Mesothelial cell of epicardium (in vitro differentiated cells): ENCODE data around the gene ETHE1. TPM values are rescaled to one million over a fixed set of nuclear protein-coding genes. Genes with fewer than 3 reads are reported as not detected.
A peak's percentile ranks its signal among the peaks of the same experiment; 100 is the strongest.

Experiments used
- DNase-seq, 2 experiments: peaks; one replicate each; pipeline ENCODE4 v3.0.0; 2021; ENCODE audit warnings: low spot score in 2 of 2; ENCODE audit not compliant: unreplicated experiment in 2 of 2
- H3K27ac Mint-ChIP-seq: 2 replicates; pipeline ENCODE4 v1.8.0; 2021; ENCODE audit warnings: mixed read lengths
- H3K27me3 Mint-ChIP-seq: 2 replicates; pipeline ENCODE4 v1.8.0; 2021; ENCODE audit warnings: low read depth, mixed read lengths
- H3K36me3 Mint-ChIP-seq: 2 replicates; pipeline ENCODE4 v1.8.0; 2021; ENCODE audit warnings: mixed read lengths
- H3K4me1 Mint-ChIP-seq: 2 replicates; pipeline ENCODE4 v1.8.0; 2021; ENCODE audit warnings: mixed read lengths
- H3K4me3 Mint-ChIP-seq: 2 replicates; pipeline ENCODE4 v1.8.0; 2021; ENCODE audit warnings: mild to moderate bottlenecking, moderate library complexity, mixed read lengths
- H3K9me3 Mint-ChIP-seq: 2 replicates; pipeline ENCODE4 v1.8.0; 2021; ENCODE audit warnings: mixed read lengths
- total RNA-seq: library from RNA; stranded (reverse); gene quantifications from 3 replicates; pipeline ENCODE4 v1.2.1, GENCODE V29; 2021
- TF ChIP-seq, protein P1 (sequence below): fragments of 200-600 bp; sonication (generic); IDR thresholded peaks from one replicate; pipeline ENCODE4 v1.5.0; 2021; ENCODE audit warnings: antibody characterized with exemption; ENCODE audit not compliant: unreplicated experiment

The ETHE1 gene
- total RNA-seq, 1 donor from 2014 or later = 27.9 TPM

DNA sequence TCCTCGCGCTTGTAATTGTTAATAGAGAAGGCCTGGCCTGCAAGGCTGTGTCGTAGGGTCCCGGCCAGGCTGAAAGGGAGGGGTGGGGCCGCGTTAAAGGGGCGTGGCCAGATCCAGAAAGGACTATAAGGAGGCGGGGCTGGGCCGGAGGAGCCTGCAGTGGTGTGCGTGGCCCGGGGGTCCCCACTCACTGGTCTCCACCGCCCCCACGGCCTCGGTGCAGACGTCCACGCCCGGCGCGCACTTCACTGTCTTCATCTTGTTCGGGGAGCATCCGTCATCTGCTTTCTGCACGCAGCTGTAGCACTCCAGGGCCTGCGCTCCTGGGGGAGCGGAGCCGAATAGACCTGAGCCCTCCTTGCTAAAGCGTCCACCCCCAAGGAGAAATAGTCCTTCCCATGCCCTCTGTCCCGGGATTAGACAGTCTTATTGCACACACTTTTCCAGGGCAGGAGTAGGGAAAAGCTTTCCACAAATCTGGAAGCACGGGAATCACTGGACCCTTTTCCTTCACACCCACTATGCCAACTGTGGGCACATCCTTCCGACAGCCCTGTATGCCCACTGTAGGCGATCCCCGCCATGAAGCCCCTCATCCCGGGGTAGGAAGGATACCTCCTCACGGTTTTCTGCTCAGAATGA, 62.7 kb downstream of the ETHE1 start:
- peak overlapping the region; percentile 92 for H3K4me3 Mint-ChIP-seq
- no peaks in the 10 kb centered on the region for H3K9me3 Mint-ChIP-seq
- H3K27me3 Mint-ChIP-seq = peaks cover 33% of the 10 kb centered on the region
- peak overlapping the region; percentile 95 for H3K27ac Mint-ChIP-seq
- peak; percentile 42 to 73 for DNase-seq
- H3K36me3 Mint-ChIP-seq = peaks cover 6% of the 10 kb centered on the region
- TF ChIP-seq, protein P1, sequence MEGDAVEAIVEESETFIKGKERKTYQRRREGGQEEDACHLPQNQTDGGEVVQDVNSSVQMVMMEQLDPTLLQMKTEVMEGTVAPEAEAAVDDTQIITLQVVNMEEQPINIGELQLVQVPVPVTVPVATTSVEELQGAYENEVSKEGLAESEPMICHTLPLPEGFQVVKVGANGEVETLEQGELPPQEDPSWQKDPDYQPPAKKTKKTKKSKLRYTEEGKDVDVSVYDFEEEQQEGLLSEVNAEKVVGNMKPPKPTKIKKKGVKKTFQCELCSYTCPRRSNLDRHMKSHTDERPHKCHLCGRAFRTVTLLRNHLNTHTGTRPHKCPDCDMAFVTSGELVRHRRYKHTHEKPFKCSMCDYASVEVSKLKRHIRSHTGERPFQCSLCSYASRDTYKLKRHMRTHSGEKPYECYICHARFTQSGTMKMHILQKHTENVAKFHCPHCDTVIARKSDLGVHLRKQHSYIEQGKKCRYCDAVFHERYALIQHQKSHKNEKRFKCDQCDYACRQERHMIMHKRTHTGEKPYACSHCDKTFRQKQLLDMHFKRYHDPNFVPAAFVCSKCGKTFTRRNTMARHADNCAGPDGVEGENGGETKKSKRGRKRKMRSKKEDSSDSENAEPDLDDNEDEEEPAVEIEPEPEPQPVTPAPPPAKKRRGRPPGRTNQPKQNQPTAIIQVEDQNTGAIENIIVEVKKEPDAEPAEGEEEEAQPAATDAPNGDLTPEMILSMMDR = no peak
- H3K4me1 Mint-ChIP-seq = peaks cover 5% of the 10 kb centered on the region

DNA sequence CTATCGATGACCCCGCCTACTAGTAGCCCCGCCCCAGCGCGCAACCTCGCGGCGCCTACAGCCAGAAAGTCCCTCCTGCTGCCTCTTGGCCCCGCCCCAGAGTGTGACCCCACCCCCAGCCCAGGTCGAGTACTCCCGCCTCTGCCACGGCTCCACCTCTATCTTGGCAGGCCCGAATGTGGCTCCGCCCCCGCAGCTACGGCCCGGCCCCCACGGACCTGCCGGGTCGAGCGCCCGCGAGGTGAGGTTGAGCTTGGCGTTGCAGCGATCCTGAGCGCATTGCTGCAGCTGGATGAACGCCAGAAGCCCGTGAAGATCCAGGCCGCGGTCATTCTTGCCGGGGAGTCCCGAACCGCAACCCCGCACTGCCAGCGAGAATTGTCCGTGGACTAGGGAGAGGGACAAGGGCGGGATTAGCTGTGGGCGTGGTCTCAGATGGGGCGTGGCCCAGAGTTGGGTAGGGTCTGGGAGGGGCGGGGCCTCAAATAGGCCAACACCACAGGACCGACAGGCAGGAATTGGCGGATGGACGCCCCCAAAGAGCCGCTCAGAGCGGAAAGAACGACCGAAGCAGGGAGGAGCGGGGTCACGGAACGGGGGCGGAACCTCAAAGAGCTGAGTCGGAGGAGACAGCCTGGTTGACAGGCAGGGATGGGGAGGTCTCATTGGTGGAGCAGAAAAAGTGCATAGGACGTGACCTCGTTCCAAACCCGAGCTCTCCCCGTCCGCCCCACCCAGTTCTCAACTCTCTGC, 63.4 kb downstream of the ETHE1 start:
- Mint-ChIP-seq H3K4me3 (peak overlapping the region; percentile 92), H3K36me3 (peaks cover 6% of the 10 kb centered on the region), H3K27me3 (peaks cover 33% of the 10 kb centered on the region), H3K27ac (peak overlapping the region; percentile 95), H3K9me3 (no peaks in the 10 kb centered on the region), H3K4me1 (peaks cover 5% of the 10 kb centered on the region)
- TF ChIP-seq, protein P1 = no peak
- DNase-seq = peak; percentile 90 to 94

DNA sequence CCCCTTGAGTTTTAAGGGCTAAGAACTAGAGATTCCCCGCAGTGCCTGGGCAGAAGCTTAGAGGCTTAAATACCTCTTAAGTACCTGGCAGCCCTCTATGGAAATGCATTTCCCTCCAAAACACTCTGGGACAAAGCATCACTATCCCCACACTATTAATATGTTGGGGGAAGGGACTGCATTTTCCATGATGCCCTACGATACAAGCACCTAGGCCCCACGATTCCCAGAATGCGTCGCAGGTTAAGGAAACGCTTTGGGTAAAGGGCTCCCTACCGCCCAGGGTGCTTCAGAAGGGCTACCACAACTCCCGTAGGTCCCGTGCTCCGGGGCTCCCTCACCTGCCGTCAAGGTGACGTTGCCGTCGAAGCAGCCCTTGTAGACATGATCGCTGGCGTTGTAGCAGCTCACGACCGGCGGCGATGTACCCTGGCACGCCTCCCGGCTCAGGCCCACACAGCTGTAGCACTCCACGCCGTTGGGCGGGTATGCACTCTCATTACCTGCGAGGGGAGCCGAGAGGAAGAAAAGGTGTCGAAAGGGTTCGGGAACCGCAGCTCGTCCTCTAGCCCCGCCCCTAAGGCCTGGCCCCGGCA, 64.1 kb downstream of the ETHE1 start:
- Mint-ChIP-seq H3K27ac (peak overlapping the region; percentile 95), H3K36me3 (peaks cover 6% of the 10 kb centered on the region), H3K9me3 (no peaks in the 10 kb centered on the region), H3K27me3 (peaks cover 33% of the 10 kb centered on the region), H3K4me3 (peak overlapping the region; percentile 92), H3K4me1 (peaks cover 5% of the 10 kb centered on the region)
- DNase-seq = no peak
- TF ChIP-seq, protein P1 = no peak

DNA sequence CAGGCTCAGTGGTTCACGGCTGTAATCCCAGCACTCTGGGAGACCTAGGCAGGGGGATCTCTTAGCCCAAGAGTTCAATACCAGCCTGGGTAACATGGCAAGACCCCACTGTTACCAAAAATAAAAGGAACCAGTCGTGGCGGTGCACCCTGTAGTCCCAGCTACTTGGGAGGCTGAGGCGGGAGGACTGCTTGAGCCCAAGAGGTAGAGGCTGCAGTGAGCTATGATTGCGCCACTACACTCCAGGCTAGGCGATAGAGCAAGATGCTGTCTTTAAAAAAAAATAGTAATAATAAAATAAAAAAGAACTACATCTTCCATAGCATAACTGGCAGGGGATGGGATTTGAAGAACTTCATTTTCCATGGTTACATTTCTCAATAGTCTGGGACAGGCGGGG, 64.6 kb downstream of the ETHE1 start:
- peak overlapping the region; percentile 92 for H3K4me3 Mint-ChIP-seq
- DNase-seq = no peak
- no peaks in the 10 kb centered on the region for H3K9me3 Mint-ChIP-seq
- H3K27ac Mint-ChIP-seq = peak overlapping the region; percentile 95
- peaks cover 5% of the 10 kb centered on the region for H3K4me1 Mint-ChIP-seq
- H3K27me3 Mint-ChIP-seq = peaks cover 35% of the 10 kb centered on the region
- TF ChIP-seq, protein P1 = no peak
- H3K36me3 Mint-ChIP-seq = peaks cover 6% of the 10 kb centered on the region

DNA sequence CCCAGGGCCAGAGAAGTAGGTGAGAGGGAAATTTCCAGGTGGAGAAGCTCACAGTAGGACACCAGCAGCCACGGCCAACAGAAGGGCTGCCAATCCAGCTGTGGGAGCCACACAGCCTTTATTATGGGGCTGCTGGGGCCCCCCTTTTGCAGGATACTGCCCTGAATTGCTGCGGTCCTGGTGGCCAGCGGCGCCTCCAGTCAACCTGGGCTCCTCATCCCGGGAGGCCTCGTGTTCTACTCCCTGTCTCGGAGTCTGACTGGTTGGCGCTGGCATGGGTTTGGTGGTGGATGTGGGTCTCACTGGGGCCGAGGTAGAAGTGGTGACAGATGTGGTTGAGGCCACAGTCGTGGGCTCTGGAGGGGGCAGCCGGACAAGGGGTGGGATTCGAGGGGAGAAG, 65.7 kb downstream of the ETHE1 start:
- TF ChIP-seq, protein P1 = no peak
- H3K27ac Mint-ChIP-seq = no peak overlapping the region
- H3K4me3 Mint-ChIP-seq = no peak overlapping the region
- H3K4me1 Mint-ChIP-seq = peaks cover 5% of the 10 kb centered on the region
- peaks cover 38% of the 10 kb centered on the region for H3K27me3 Mint-ChIP-seq
- H3K36me3 Mint-ChIP-seq = peaks cover 6% of the 10 kb centered on the region
- H3K9me3 Mint-ChIP-seq = no peaks in the 10 kb centered on the region
- no peak for DNase-seq
